GM12878 (cell line): ENCODE measurements around the gene ARHGAP36.

Experiments
- BCLAF1 ChIP-seq: fragments of 450-650 bp; IDR thresholded peaks from 2 replicates; pipeline ENCODE4 v1.6.1; 2017; ENCODE audit warnings: antibody characterized with exemption, mild to moderate bottlenecking, moderate library complexity
- CTCF ChIP-seq, 3 experiments: IDR thresholded peaks in 2 of 3; conservative IDR thresholded peaks in 1 of 3; 2 replicates each; pipeline ENCODE4 v1.5.1; 2011; ENCODE audit warnings: low read depth in 3 of 3, low read length in 3 of 3, mild to moderate bottlenecking in 3 of 3, control low read depth in 2 of 3, moderate library complexity in 2 of 3, inconsistent platforms in 1 of 3, mixed read lengths in 1 of 3; ENCODE audit not compliant: control insufficient read depth in 2 of 3, insufficient read depth in 1 of 3; ENCODE audit errors: extremely low read depth in 1 of 3
- POLR2A ChIP-seq: IDR thresholded peaks from 2 replicates; pipeline ENCODE4 v1.6.1; 2011; ENCODE audit warnings: low read depth, mild to moderate bottlenecking, low read length

- TF ChIP-seq CTCF (IDR thresholded peaks at IDR 0.05 in 2 of 3, conservative IDR thresholded peaks at IDR 0.05 in 1 of 3; ENCODE audit: control insufficient read depth in 2 of 3, extremely low read depth in 1 of 3, insufficient read depth in 1 of 3, low read depth in 3 of 3, low read length in 3 of 3) (no peak), POLR2A (no peak), BCLAF1 (no peak)
These were observed 25.5 kb downstream of the ARHGAP36 start for GRCh38 chrX:131083510-131084142.
